Measurements from ENCODE around the gene PREX1.

Gene PREX1

GRCh38 chr20:48714764-48715163 lies 113.0 kb downstream of the PREX1 start:
- no peak for DNase-seq

GRCh38 chr20:48711696-48712464 lies 115.9 kb downstream of the PREX1 start:
- no peak for DNase-seq

DNA sequence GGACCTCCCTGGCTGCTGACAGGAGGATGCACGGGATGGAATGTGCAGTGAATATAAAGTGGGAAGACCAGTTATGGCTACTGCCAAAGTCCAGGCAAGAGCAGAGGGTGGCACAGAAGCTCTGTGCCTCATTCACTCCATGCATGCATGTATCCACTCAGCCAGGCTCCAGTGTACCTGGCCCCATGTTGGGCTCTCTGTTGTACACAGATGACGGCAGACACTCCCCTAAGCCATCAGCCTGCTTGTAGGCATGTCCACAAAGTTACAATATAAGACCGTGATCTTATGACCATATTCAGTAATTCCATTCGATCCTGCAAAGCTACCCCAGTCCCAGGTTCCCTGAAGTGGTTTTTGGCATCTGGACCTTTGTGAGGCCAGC lies 116.8 kb downstream of the PREX1 start:
- DNase-seq, result no peak

DNA sequence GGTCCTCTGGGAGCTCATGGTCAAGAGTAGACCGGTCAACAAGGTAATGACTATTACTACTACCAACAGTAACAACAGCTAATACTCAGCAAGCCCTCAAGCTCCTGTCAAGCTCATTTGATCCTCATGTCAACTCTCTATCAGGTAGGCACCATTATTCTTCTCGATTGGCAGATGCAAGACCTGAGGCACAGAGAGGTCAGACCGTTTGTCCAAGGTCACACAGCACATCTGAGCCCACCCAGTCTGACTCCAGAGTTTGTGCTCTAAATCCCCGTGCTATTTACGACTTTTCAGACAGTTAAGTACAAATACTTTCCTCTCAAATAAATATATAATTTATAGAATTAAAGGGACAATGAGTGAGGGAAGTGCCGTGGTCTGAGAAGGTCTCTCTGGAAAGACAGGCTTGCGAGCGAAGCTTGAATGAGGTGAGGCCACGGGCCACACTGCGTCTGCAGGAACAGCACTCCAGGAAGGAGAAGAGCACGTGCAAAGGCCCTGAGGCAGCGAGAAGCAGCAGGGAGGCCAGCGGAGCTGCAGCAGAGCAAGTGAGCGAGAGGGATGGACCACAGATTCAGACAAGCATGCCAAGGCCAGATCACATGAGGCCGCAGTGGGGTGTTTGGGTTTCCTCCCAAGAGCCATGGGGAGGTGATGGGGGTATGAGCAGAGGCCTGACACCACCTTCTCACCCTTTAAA lies 117.3 kb downstream of the PREX1 start:
- no peak for DNase-seq

DNA sequence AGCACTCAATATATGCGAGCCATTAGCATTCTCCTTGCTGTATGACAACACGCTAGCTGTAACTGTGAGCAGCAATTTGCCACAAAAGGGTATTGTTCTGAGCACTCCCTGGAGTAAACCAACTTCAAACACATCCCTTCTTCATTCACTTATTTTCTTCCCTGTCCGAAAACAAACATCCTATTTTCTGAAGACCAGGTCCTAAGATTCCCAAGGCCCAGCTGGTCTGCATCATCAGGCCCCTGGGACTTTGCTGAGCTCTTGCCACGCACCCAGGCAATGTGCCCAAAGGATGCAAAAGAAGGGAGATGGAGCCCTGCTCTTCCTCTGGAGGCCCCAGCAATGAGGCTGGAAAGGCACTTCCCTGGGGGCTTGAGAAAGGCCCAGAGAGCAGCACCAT lies 118.1 kb downstream of the PREX1 start:
- DNase-seq, result no peak

DNA sequence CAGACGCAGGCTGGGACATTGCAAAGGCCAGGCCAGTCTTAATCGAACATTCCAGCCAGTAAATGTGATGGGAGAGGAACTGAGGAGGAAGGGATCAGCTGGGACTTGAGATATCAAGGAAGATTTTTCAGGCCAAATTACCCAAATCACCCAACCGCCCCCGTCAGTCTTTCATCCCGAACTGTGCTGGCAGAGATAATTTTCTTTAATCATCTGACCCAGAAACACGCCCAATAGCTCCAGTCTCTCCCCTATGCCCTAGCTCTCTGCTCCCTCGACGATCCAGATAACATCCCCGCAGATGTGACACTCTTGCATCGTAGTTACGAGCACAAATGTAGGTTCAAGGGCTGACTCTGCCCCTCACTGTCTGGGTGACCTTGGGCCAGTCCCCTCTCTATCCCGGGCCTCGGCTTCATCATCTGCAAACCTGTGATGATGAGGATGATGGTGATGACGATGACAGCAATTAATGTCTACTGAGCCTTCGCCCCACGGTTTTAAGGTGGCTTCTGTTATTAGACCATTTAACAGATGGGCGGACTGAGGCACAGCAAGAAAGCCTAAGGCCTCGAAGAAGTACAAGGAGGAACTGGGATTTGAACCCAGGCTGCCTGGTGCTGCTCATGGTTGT lies 118.6 kb downstream of the PREX1 start:
- DNase-seq, result no peak

- DNase-seq, result no peak
These were observed 119.2 kb downstream of the PREX1 start for GRCh38 chr20:48708630-48709029.

DNA sequence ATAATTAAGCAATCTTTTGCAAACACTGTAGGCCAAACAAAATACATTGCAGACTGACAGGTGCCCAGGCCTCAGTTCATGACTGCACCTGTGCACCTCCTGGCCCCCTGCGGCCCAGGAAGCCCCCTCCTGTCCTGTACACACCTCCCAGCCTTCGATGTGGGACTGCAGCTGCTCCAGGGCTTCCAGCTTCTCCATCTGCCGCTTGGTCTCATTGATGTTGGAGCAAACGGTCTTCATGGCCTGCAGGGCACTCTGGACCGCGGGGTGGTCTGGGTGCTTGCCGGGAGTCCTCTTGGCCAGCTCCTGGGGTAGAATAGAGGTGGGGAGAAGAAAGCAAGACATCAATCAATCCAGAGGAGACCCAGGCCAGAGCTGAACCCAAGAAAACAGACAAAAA lies 119.7 kb downstream of the PREX1 start:
- DNase-seq, result no peak

DNA sequence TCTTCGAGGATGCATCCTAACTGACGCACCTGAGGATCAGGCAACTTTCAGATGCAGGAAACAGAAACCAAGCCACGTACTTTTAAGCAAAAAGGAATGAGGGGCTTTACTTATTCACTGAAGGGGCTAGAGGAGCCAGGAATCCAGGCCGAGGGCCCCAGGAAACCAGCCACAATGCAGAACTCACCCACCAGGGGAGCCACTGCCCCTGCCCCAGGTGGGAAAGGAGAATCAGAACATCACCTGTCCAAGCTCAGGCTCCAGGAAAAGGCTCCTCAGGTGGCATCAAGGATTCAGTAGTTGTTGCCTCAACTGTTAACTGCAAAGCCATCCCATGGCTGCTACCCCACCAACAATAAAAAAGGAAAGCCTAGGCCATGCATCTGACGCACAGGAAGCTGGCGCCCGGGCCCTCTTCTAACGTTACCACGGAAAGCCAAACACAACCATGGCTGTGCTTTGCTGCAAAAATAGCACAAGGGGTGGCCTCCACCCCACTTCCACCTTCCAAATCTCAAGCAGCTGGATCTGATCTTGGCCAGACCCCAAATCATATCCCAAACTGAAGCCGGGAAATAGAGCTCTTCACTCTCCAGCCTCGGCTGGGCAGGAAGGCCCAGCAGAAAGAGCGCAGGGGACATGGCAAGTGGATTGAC lies 121.0 kb downstream of the PREX1 start:
- no peak for DNase-seq

- no peak for DNase-seq
These were observed 121.6 kb downstream of the PREX1 start for GRCh38 chr20:48706116-48706656.

DNA sequence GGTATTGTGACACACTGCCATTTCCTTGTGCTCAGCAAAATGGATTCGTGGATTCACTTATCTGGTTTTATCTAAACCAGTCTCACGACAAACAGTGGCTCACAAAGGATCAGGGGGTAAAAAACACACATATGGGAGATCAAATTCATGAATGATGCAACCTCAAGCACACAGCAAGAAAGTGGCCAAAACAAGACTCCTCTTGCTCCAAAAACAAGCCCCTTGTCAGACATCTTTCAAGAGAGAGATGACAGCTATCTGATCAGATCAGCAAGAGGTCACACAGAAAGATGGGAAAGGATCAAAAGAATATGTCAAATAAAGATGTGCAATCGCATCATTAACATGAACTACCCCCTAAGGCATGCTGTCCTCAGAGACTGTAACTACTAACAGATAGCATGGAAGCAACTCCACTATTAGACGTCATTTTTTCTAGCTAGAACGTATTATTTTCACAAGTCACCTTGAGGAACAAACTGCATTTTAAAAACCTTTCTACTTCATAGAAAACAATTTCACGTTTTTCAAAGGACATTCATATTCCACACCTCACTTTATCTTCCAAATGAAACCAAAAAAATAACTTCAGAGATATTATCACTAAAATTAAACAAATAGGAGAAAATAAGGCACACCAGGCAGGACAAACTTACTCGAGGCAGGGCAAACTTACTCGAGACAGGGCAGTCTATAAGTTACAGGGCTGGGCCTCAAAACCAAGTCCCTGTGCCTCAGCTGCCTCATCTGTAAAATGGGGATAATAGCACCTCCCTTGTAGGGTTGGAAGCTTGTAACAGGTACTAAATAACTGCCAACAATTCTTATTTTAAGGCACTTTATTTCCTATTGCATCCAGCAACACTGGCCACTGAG lies 122.3 kb downstream of the PREX1 start:
- no peak for DNase-seq

- DNase-seq, result no peak
These were observed 123.0 kb downstream of the PREX1 start for GRCh38 chr20:48704761-48705160.

- DNase-seq, result no peak
These were observed 124.1 kb downstream of the PREX1 start for GRCh38 chr20:48703511-48704219.

DNA sequence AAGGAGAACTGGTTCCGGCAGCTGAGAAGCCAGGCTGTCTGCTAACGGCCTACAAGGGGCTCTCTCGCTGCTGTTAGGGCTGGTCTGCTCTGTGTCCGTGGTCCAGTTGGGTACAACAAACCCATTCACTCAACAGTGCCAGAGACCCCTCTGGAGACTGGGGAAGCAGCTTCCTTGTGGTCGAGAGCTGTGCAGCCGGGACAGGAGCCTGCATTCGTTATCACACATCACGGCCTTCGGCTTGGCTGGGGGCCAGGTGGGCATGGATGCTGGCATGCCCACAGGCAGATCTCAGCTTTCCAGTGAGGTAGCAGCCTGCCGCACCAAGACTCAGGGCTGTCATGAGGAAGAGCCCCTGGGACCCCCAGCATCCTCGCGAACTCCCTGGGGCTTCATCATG lies 124.7 kb downstream of the PREX1 start:
- no peak for DNase-seq

GRCh38 chr20:48702455-48702913 lies 125.3 kb downstream of the PREX1 start:
- no peak for DNase-seq

- no peak for DNase-seq
These were observed 126.1 kb downstream of the PREX1 start for GRCh38 chr20:48701702-48702101.

DNA sequence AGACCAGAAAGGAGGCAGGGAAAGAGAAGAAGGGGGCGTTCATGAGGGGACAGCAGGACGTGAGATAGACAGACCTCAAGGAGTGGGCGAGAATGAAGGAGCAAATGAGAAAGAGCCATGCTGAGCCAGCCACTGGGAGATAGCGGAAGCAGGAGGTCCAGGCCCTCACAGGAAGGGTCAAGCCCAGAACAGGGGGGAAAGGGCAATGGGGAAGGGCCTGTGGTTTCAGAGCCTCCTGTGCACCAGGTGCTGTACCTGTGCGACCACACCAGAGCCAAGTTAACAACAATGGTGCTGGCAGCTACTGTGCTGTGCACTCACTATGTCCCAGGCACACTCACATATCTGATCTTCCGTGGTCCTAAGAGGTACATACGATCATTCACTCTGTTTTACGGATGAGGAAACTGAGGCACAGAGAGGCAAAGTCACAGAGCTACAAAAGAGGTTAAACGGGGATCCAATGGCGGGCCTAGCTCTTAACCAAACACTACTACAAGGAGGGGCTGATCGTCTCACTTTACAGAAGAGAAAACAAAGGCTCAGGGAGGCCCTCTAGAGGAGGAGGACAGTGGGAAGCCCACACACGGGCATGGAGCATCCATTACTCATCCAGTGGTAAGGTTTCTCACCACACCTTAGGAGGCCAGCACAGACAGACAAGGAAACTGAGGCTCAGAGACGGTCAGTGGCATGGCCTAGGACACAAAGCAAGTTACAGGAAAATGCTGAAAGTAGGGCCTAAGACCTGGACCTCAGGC lies 129.1 kb downstream of the PREX1 start:
- DNase-seq, result no peak

GRCh38 chr20:48697845-48698491 lies 129.8 kb downstream of the PREX1 start:
- no peak for DNase-seq

GRCh38 chr20:48696671-48697070 lies 131.1 kb downstream of the PREX1 start:
- DNase-seq, result no peak

GRCh38 chr20:48695738-48696137 lies 132.1 kb downstream of the PREX1 start:
- no peak for DNase-seq
